Prostate gland (tissue), 2 donors: ENCODE measurements around the gene WWOX.

Source experiments
- POLR2A ChIP-seq: fragments of 450-650 bp; IDR thresholded peaks from one replicate; pipeline ENCODE4 v1.6.1; 2016; ENCODE audit warnings: antibody characterized with exemption, mild to moderate bottlenecking
- TF ChIP-seq, protein P1 (sequence below), 4 experiments: fragments of 200-600 bp in 2 of 4; fragments of 450-650 bp in 2 of 4; sonication (generic) in 2 of 4; IDR thresholded peaks; 1 replicate in 3 of 4; 2 replicates in 1 of 4; pipeline ENCODE4 v1.5.1; 2016 to 2019; ENCODE audit warnings: antibody characterized with exemption in 4 of 4, mild to moderate bottlenecking in 2 of 4, moderate library complexity in 2 of 4

DNA sequence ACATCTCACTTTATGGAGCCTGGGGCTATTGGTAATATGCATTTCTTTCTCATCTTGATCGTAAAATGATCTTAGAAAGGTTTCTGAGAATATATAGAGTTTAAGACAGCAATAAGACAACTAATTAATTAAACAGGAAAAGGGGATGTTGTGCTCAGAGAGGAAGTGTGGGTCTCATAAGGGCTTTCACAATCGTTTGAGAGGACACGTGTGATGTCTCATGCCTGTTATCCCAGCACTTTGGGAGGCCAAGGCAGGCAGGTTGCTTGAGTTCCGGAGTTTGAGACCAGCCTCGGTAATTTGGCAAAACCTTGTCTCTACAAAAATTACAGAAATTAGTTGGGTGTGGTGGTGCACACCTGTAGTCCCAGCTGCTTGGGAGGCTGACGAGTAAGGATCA is 295.6 kb downstream of the WWOX start:
- TF ChIP-seq, protein P1, sequence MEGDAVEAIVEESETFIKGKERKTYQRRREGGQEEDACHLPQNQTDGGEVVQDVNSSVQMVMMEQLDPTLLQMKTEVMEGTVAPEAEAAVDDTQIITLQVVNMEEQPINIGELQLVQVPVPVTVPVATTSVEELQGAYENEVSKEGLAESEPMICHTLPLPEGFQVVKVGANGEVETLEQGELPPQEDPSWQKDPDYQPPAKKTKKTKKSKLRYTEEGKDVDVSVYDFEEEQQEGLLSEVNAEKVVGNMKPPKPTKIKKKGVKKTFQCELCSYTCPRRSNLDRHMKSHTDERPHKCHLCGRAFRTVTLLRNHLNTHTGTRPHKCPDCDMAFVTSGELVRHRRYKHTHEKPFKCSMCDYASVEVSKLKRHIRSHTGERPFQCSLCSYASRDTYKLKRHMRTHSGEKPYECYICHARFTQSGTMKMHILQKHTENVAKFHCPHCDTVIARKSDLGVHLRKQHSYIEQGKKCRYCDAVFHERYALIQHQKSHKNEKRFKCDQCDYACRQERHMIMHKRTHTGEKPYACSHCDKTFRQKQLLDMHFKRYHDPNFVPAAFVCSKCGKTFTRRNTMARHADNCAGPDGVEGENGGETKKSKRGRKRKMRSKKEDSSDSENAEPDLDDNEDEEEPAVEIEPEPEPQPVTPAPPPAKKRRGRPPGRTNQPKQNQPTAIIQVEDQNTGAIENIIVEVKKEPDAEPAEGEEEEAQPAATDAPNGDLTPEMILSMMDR (IDR thresholded peaks at IDR 0.05): no peak
- no peak for TF ChIP-seq POLR2A
